ENCODE data around the gene LRMDA. TPM values are rescaled to one million over a fixed set of nuclear protein-coding genes. Genes with fewer than 3 reads are reported as not detected.

The LRMDA gene
- total and polyA plus RNA-seq, 10 of the 15 experiments (the other 5 are each of a cell fraction or from before 2014, with no cell fraction given) = 0.07 to 0.54 (median 0.29) TPM; not detected in 4

GRCh38 chr10:76415554-76415953 is 984.1 kb downstream of the LRMDA start:
- ChIA-PET POLR2A (no interaction called here), CTCF (no interaction called here), SMC1A (ENCODE audit: uncharacterized antibody, unreplicated experiment) (interaction anchor here (0.9 kb wide), 1 partner anchor 17 kb away, joined by 3 read pairs; no protein-coding TSS in a partner anchor), RAD21 (ENCODE audit: unreplicated experiment) (no interaction called here)
- H3K36me3 ChIP-seq (ENCODE audit: control insufficient read depth in 2 of 2, insufficient read depth in 2 of 2, low read length in 1 of 2) = no peaks in the 10 kb centered on the region
- no peak overlapping the region for H3K9ac ChIP-seq (ENCODE audit: control insufficient read depth, insufficient read depth, low read length)
- no peak overlapping the region for H3K4me3 ChIP-seq
- no peak overlapping the region for H3K27ac ChIP-seq (ENCODE audit: control insufficient read depth, insufficient read depth)
- H4K20me1 ChIP-seq (ENCODE audit: control insufficient read depth, insufficient read depth) = no peaks in the 10 kb centered on the region
- no TSS peak for BruUV-seq (replicated peaks)
- H3K27me3 ChIP-seq (replicated peaks in 1 of 2; ENCODE audit: control insufficient read depth in 2 of 2, insufficient read depth in 2 of 2, low read length in 1 of 2) = no peaks in the 10 kb centered on the region
- TF ChIP-seq ZNF274 (IDR thresholded peaks at IDR 0.05; ENCODE audit: insufficient read depth, insufficient read length) (no peak), NRF1 (conservative IDR thresholded peaks at IDR 0.05; ENCODE audit: low read depth, low read length) (no peak), GABPA (IDR thresholded peaks at IDR 0.05; ENCODE audit: low read depth) (no peak), GATAD2B (conservative IDR thresholded peaks at IDR 0.05; ENCODE audit: low read depth) (no peak), SP1 (IDR thresholded peaks at IDR 0.05; ENCODE audit: low read depth, low read length) (no peak), TCF3 (IDR thresholded peaks at IDR 0.05; ENCODE audit: borderline replicate concordance, insufficient read depth, low read depth, low read length) (no peak)
- no peaks in the 10 kb centered on the region for H3K9me3 ChIP-seq (replicated peaks; ENCODE audit: control insufficient read depth, insufficient read depth, low read length)
- no peak overlapping the region for H3K4me2 ChIP-seq (ENCODE audit: control insufficient read depth, insufficient read depth)
- H3K4me1 ChIP-seq (ENCODE audit: control insufficient read depth, insufficient read depth, low read length) = no peaks in the 10 kb centered on the region
- no peak for FAIRE-seq
- no peak overlapping the region for H2AFZ ChIP-seq (ENCODE audit: control insufficient read depth, low read depth, low read length)
- in situ Hi-C loops (cut with MboI) (no loop called here), intact Hi-C loops (cut with micrococcal nuclease; ENCODE audit: unreplicated experiment) (no loop called here)
- DNase-seq (ENCODE audit: low read depth, low spot score) = no peak
- ATAC-seq = no peak
- WGBS (ENCODE audit: insufficient coverage, insufficient replicate concordance, low lambda C conversion rate, missing lambda C conversion rate) = 29% methylated on average over 7 of the region's 7 CpGs
- H3K79me2 ChIP-seq (ENCODE audit: control insufficient read depth, insufficient read depth, low read length) = no peaks in the 10 kb centered on the region

GRCh38 chr10:76416642-76417041 is 985.2 kb downstream of the LRMDA start:
- H2AFZ ChIP-seq (ENCODE audit: control insufficient read depth, low read depth, low read length) = no peak overlapping the region
- H3K79me2 ChIP-seq (ENCODE audit: control insufficient read depth, insufficient read depth, low read length) = no peaks in the 10 kb centered on the region
- intact Hi-C loops (cut with micrococcal nuclease; ENCODE audit: unreplicated experiment) = no loop called here
- H4K20me1 ChIP-seq (ENCODE audit: control insufficient read depth, insufficient read depth) = no peaks in the 10 kb centered on the region
- CTCF ChIA-PET = no interaction called here
- no peaks in the 10 kb centered on the region for H3K36me3 ChIP-seq (ENCODE audit: control insufficient read depth in 2 of 2, insufficient read depth in 2 of 2, low read length in 1 of 2)
- in situ Hi-C loops (cut with MboI) = no loop called here
- no peaks in the 10 kb centered on the region for H3K4me1 ChIP-seq (ENCODE audit: control insufficient read depth, insufficient read depth, low read length)
- no TSS peak for BruUV-seq (replicated peaks)
- H3K27me3 ChIP-seq (replicated peaks in 1 of 2; ENCODE audit: control insufficient read depth in 2 of 2, insufficient read depth in 2 of 2, low read length in 1 of 2) = no peaks in the 10 kb centered on the region
- no peak for FAIRE-seq
- no peak overlapping the region for H3K9ac ChIP-seq (ENCODE audit: control insufficient read depth, insufficient read depth, low read length)
- H3K9me3 ChIP-seq (replicated peaks; ENCODE audit: control insufficient read depth, insufficient read depth, low read length) = no peaks in the 10 kb centered on the region
- POLR2A ChIA-PET = no interaction called here
- RAD21 ChIA-PET (ENCODE audit: unreplicated experiment) = no interaction called here
- H3K4me3 ChIP-seq = no peak overlapping the region
- SMC1A ChIA-PET (ENCODE audit: uncharacterized antibody, unreplicated experiment) = no interaction called here
- no peak overlapping the region for H3K27ac ChIP-seq (ENCODE audit: control insufficient read depth, insufficient read depth)
- no peak for TF ChIP-seq STAT1 (conservative IDR thresholded peaks at IDR 0.05)
- no peak for TF ChIP-seq MEF2B (IDR thresholded peaks at IDR 0.05; ENCODE audit: partially characterized antibody, poor library complexity, severe bottlenecking)
- no peak for TF ChIP-seq PKNOX1 (IDR thresholded peaks at IDR 0.05)
- no peak for TF ChIP-seq E4F1 (IDR thresholded peaks at IDR 0.05; ENCODE audit: borderline replicate concordance, partially characterized antibody)
- no peak for TF ChIP-seq SMC3 (IDR thresholded peaks at IDR 0.05; ENCODE audit: borderline replicate concordance, low read length)
- no peak for TF ChIP-seq GABPA (IDR thresholded peaks at IDR 0.05; ENCODE audit: low read depth)
- no peak for TF ChIP-seq CBX3 (IDR thresholded peaks at IDR 0.05; ENCODE audit: borderline replicate concordance, low read depth)
- no peak for TF ChIP-seq SREBF2 (IDR thresholded peaks at IDR 0.05; ENCODE audit: low read length)
- TF ChIP-seq ETV6 (conservative IDR thresholded peaks at IDR 0.05 in 1 of 2, IDR thresholded peaks at IDR 0.05 in 1 of 2; ENCODE audit: borderline replicate concordance in 1 of 2, low read depth in 1 of 2) = no peak
- no peak for TF ChIP-seq POU2F2 (IDR thresholded peaks at IDR 0.05; ENCODE audit: borderline replicate concordance, low read depth, low read length)
- 9% methylated on average over 4 of the region's 4 CpGs for WGBS (ENCODE audit: insufficient coverage, insufficient replicate concordance, low lambda C conversion rate, missing lambda C conversion rate)
- H3K4me2 ChIP-seq (ENCODE audit: control insufficient read depth, insufficient read depth) = no peak overlapping the region
- ATAC-seq = no peak
- no peak for DNase-seq (ENCODE audit: low read depth, low spot score)

Data from GM12878 (cell line).